ENCODE results near the gene TEX22. TPM values are rescaled to one million over a fixed set of nuclear protein-coding genes. Genes with fewer than 3 reads are reported as not detected.
A peak's percentile ranks its signal among the peaks of the same experiment; 100 is the strongest.

The TEX22 gene
- total and polyA plus RNA-seq, 11 donors: 0.06 to 1.8 (median 0.60) TPM; not detected in 3

- DNase-seq: peak in 3 of 5 donors; percentile 23 to 48 (median 24)
- intact Hi-C loops (cut with DNase I): no loop called here
- Histone ChIP-seq H3K36me3 (peaks cover 0 to 14% (median 9%) of the 10 kb centered on the region in 9 donors), H3K9me3 (peaks cover 0 to 24% (median 0%) of the 10 kb centered on the region in 12 donors), H3K4me1 (peaks cover 0 to 29% (median 23%) of the 10 kb centered on the region in 12 donors), H3K27ac (peak overlapping the region in 6 of 12 donors; percentile 39 to 97 (median 92)), H3K4me3 (peak overlapping the region in 4 of 12 donors; percentile 74 to 92 (median 82)), H3K27me3 (no peaks in the 10 kb centered on the region)
- no peak for ATAC-seq
- WGBS, 4 donors: 91 to 98% (median 93%) methylated on average over 7 to 9 of the region's 9 CpGs
- TF ChIP-seq POLR2A (IDR thresholded peaks at IDR 0.05): no peak
- TF ChIP-seq CTCF (IDR thresholded peaks at IDR 0.05): no peak
These were observed 1.7 kb downstream of the TEX22 start for GRCh38 chr14:105400016-105400415.

GRCh38 chr14:105401699-105402098 is 3.4 kb downstream of the TEX22 start:
- peaks cover 0 to 13% (median 7%) of the 10 kb centered on the region in 9 donors for H3K36me3 ChIP-seq
- H3K27ac ChIP-seq: no peak overlapping the region
- no peak for ATAC-seq
- H3K4me3 ChIP-seq: no peak overlapping the region
- H3K27me3 ChIP-seq: no peaks in the 10 kb centered on the region
- DNase-seq: peak in 1 of 5 donors; percentile 24
- peaks cover 0 to 28% (median 23%) of the 10 kb centered on the region in 12 donors for H3K4me1 ChIP-seq
- H3K9me3 ChIP-seq: peaks cover 0 to 30% (median 0%) of the 10 kb centered on the region in 12 donors
- TF ChIP-seq POLR2A (IDR thresholded peaks at IDR 0.05): no peak
- no peak for TF ChIP-seq CTCF (IDR thresholded peaks at IDR 0.05)
- 97 to 98% (median 97%) methylated on average over 9 of the region's 9 CpGs for WGBS, 4 donors
- intact Hi-C loops (cut with DNase I): no loop called here

GRCh38 chr14:105408592-105408991 is 10.3 kb downstream of the TEX22 start:
- WGBS, 4 donors: 81 to 87% (median 84%) methylated on average over 13 of the region's 13 CpGs
- DNase-seq: peak in 1 of 5 donors; percentile 7
- H3K27me3 ChIP-seq: peaks cover 0 to 29% (median 0%) of the 10 kb centered on the region in 9 donors
- H3K9me3 ChIP-seq: peaks cover 0 to 11% (median 0%) of the 10 kb centered on the region in 12 donors
- no peak for ATAC-seq
- TF ChIP-seq CTCF (IDR thresholded peaks at IDR 0.05) (no peak), POLR2A (IDR thresholded peaks at IDR 0.05) (no peak)
- H3K4me1 ChIP-seq: peaks cover 0 to 15% (median 8%) of the 10 kb centered on the region in 12 donors
- intact Hi-C loops (cut with DNase I): no loop called here
- H3K36me3 ChIP-seq: no peaks in the 10 kb centered on the region
- H3K4me3 ChIP-seq: no peak overlapping the region
- no peak overlapping the region for H3K27ac ChIP-seq

- Histone ChIP-seq H3K27me3 (peaks cover 0 to 29% (median 0%) of the 10 kb centered on the region in 9 donors), H3K4me3 (no peak overlapping the region), H3K27ac (no peak overlapping the region), H3K9me3 (peaks cover 0 to 6% (median 0%) of the 10 kb centered on the region in 12 donors), H3K4me1 (peaks cover 0 to 17% (median 9%) of the 10 kb centered on the region in 12 donors), H3K36me3 (no peaks in the 10 kb centered on the region)
- TF ChIP-seq CTCF (IDR thresholded peaks at IDR 0.05) (no peak), POLR2A (IDR thresholded peaks at IDR 0.05) (no peak)
- intact Hi-C loops (cut with DNase I): no loop called here
- WGBS, 4 donors: 86 to 97% (median 92%) methylated on average over 3 of the region's 3 CpGs
- ATAC-seq (no peak), DNase-seq (peak in 1 of 5 donors; percentile 8)
These were observed 11.0 kb downstream of the TEX22 start for GRCh38 chr14:105409364-105409763.
